ENCODE measurements around the gene RPS28. TPM values are rescaled to one million over a fixed set of nuclear protein-coding genes. Genes with fewer than 3 reads are reported as not detected.

The RPS28 gene
- total RNA-seq, 1 experiment from 2014 or later: 1,301 TPM

DNA sequence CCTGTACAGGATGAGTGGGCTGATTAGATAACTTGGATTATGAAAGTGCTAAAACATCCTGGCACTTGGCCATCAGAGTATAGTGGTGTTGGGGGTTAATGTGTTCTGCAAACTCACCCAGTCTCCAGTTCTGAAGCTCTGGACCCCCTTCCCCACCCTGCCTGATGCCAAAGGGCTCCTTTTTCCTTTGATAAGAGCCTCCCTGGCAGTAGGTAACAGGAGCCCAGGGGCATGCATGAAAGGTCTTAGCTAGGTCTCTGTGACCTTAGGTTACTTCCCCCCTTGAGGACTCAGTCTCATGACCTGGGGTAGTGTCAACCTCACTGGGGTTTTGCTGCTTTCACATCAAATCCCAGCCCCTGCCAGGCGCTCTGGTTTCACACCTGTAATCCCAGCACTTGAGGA lies 2.5 kb downstream of the RPS28 start:
- peaks cover 22% of the 10 kb centered on the region for H3K4me1 ChIP-seq (ENCODE audit: insufficient read depth, low read length, poor library complexity, severe bottlenecking)
- CTCF ChIA-PET: interaction anchor here (0.6 to 0.7 kb wide), 2 partner anchors 29 to 89 kb away, joined by 4 to 6 read pairs; partner anchors contain the start of gene MARCHF2
- H3K27ac ChIP-seq (ENCODE audit: low read depth, low read length, poor library complexity, severe bottlenecking): no peak overlapping the region
- DNase-seq (ENCODE audit: low spot score): no peak
- H3K9me3 ChIP-seq (ENCODE audit: low read depth, low read length, poor library complexity, severe bottlenecking): no peaks in the 10 kb centered on the region
- intact Hi-C loops (cut with micrococcal nuclease; ENCODE audit: unreplicated experiment): no loop called here
- no peak for TF ChIP-seq EZH2 (IDR thresholded peaks at IDR 0.05; ENCODE audit: borderline replicate concordance, low read depth, low read length, poor library complexity, severe bottlenecking)
- TF ChIP-seq, protein P1, sequence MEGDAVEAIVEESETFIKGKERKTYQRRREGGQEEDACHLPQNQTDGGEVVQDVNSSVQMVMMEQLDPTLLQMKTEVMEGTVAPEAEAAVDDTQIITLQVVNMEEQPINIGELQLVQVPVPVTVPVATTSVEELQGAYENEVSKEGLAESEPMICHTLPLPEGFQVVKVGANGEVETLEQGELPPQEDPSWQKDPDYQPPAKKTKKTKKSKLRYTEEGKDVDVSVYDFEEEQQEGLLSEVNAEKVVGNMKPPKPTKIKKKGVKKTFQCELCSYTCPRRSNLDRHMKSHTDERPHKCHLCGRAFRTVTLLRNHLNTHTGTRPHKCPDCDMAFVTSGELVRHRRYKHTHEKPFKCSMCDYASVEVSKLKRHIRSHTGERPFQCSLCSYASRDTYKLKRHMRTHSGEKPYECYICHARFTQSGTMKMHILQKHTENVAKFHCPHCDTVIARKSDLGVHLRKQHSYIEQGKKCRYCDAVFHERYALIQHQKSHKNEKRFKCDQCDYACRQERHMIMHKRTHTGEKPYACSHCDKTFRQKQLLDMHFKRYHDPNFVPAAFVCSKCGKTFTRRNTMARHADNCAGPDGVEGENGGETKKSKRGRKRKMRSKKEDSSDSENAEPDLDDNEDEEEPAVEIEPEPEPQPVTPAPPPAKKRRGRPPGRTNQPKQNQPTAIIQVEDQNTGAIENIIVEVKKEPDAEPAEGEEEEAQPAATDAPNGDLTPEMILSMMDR (conservative IDR thresholded peaks at IDR 0.05; ENCODE audit: low read depth, low read length): no peak
- no TSS peak for BruUV-seq (replicated peaks)
- H3K27me3 ChIP-seq (replicated peaks; ENCODE audit: insufficient read depth, low read depth, low read length, poor library complexity): no peaks in the 10 kb centered on the region
- POLR2A ChIA-PET (ENCODE audit: low non-redundant PET): no interaction called here
- peaks cover 23% of the 10 kb centered on the region for H3K36me3 ChIP-seq (ENCODE audit: insufficient read depth, low read length, poor library complexity, severe bottlenecking)
- no peak overlapping the region for H3K4me3 ChIP-seq (ENCODE audit: low read depth, low read length, poor library complexity, severe bottlenecking)

DNA sequence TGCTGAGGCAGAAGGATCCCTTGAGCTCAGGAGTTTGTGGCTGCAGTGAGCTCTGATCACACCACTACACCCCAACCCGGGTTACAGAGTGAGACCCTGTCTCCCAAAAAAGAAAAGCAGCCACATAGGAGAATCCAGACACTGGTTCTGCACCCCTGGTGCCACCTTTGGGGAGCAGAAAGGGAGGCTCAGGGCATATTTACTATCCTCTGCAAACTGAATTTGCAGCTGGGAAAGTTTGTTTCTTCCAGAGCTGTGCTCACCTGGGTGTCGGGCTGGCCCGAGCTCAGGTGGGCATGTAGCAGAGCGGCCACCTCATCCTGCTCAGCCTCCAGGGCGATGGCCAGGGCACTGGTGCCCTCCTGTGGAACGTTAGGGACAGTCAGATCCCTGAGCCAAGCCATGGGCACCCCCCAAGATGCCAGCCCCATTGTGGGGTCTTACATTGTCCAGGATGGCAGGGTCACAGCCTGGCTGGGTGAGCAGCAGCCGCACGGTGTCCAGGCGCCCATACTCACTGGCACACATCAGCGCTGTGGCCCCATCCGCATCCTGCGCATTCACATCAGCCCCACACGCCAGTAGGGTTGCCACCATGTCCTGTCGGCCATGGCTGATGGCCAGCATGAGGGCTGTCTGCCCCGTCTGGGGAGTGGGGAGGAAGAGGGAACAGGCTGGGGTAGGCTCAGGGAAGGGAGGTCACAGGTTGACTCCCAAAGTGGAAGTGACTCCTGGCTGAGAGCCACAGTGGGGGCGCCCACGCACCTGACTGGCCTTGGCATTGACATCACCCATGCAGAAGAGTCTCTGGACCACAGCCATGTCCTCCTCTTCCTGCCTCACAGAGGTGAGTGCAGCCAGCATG lies 3.1 kb downstream of the RPS28 start:
- CTCF ChIA-PET: interaction anchor here (0.6 to 0.7 kb wide), 2 partner anchors 28 to 89 kb away, joined by 4 to 6 read pairs; partner anchors contain the start of gene MARCHF2
- Histone ChIP-seq H3K9me3 (ENCODE audit: low read depth, low read length, poor library complexity, severe bottlenecking) (no peaks in the 10 kb centered on the region), H3K4me3 (ENCODE audit: low read depth, low read length, poor library complexity, severe bottlenecking) (no peak overlapping the region), H3K36me3 (ENCODE audit: insufficient read depth, low read length, poor library complexity, severe bottlenecking) (peaks cover 23% of the 10 kb centered on the region), H3K4me1 (ENCODE audit: insufficient read depth, low read length, poor library complexity, severe bottlenecking) (peaks cover 21% of the 10 kb centered on the region), H3K27ac (ENCODE audit: low read depth, low read length, poor library complexity, severe bottlenecking) (no peak overlapping the region), H3K27me3 (replicated peaks; ENCODE audit: insufficient read depth, low read depth, low read length, poor library complexity) (no peaks in the 10 kb centered on the region)
- POLR2A ChIA-PET (ENCODE audit: low non-redundant PET): no interaction called here
- TF ChIP-seq, protein P1 (conservative IDR thresholded peaks at IDR 0.05; ENCODE audit: low read depth, low read length): no peak
- no peak for TF ChIP-seq EZH2 (IDR thresholded peaks at IDR 0.05; ENCODE audit: borderline replicate concordance, low read depth, low read length, poor library complexity, severe bottlenecking)
- BruUV-seq (replicated peaks): no TSS peak
- intact Hi-C loops (cut with micrococcal nuclease; ENCODE audit: unreplicated experiment): no loop called here
- DNase-seq (ENCODE audit: low spot score): no peak

DNA sequence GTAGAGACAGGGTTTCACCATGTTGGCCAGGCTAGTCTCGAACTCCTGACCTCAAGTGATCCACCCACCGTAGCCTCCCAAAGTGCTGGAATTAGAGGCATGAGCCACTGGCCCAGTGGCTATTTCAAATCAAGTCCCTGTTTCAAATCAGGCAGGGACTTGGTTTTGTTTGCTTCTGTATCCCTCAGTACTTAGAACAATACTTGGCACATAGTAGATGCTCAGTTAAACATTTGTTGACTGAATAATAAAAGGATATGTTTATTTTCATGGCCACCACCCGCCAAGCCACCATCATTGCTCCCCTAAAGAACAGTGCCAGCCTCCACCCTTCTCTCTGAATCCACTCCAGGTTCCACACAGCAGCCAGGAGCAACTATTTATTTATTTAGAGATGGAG lies 4.2 kb downstream of the RPS28 start:
- no peak for TF ChIP-seq EZH2 (IDR thresholded peaks at IDR 0.05; ENCODE audit: borderline replicate concordance, low read depth, low read length, poor library complexity, severe bottlenecking)
- TF ChIP-seq, protein P1 (conservative IDR thresholded peaks at IDR 0.05; ENCODE audit: low read depth, low read length): no peak
- Histone ChIP-seq H3K4me1 (ENCODE audit: insufficient read depth, low read length, poor library complexity, severe bottlenecking) (peaks cover 11% of the 10 kb centered on the region), H3K27me3 (replicated peaks; ENCODE audit: insufficient read depth, low read depth, low read length, poor library complexity) (no peaks in the 10 kb centered on the region), H3K4me3 (ENCODE audit: low read depth, low read length, poor library complexity, severe bottlenecking) (no peak overlapping the region), H3K36me3 (ENCODE audit: insufficient read depth, low read length, poor library complexity, severe bottlenecking) (peaks cover 23% of the 10 kb centered on the region), H3K27ac (ENCODE audit: low read depth, low read length, poor library complexity, severe bottlenecking) (no peak overlapping the region), H3K9me3 (ENCODE audit: low read depth, low read length, poor library complexity, severe bottlenecking) (no peaks in the 10 kb centered on the region)
- intact Hi-C loops (cut with micrococcal nuclease; ENCODE audit: unreplicated experiment): no loop called here
- CTCF ChIA-PET: no interaction called here
- BruUV-seq (replicated peaks): no TSS peak
- POLR2A ChIA-PET (ENCODE audit: low non-redundant PET): no interaction called here
- DNase-seq (ENCODE audit: low spot score): no peak
